Endometrium (tissue), 2 donors: ENCODE data around the gene TMPRSS2.

Source experiments
- FAIRE-seq: peaks from 2 replicates; lab custom pipeline; 2012; peaks lifted over from hg19 to GRCh38; lab: Jason Lieb, UNC
- donor health status: control.
- donor health status: control.

Gene TMPRSS2

GRCh38 chr21:41447356-41447755 lies 60.6 kb downstream of the TMPRSS2 start:
- FAIRE-seq: no peak

GRCh38 chr21:41446586-41446985 lies 61.4 kb downstream of the TMPRSS2 start:
- FAIRE-seq: no peak

- FAIRE-seq: no peak
These were observed 62.5 kb downstream of the TMPRSS2 start for GRCh38 chr21:41445465-41445862.

GRCh38 chr21:41444703-41445464 lies 63.1 kb downstream of the TMPRSS2 start:
- FAIRE-seq: no peak

- FAIRE-seq: no peak
These were observed 64.4 kb downstream of the TMPRSS2 start for GRCh38 chr21:41443562-41443961.

- FAIRE-seq: no peak
These were observed 65.3 kb downstream of the TMPRSS2 start for GRCh38 chr21:41442481-41443186.

GRCh38 chr21:41441546-41441945 lies 66.4 kb downstream of the TMPRSS2 start:
- no peak for FAIRE-seq

GRCh38 chr21:41439248-41439647 lies 68.7 kb downstream of the TMPRSS2 start:
- FAIRE-seq: no peak

GRCh38 chr21:41438425-41439113 lies 69.4 kb downstream of the TMPRSS2 start:
- FAIRE-seq: no peak

- no peak for FAIRE-seq
These were observed 70.2 kb downstream of the TMPRSS2 start for GRCh38 chr21:41437729-41438128.

- no peak for FAIRE-seq
These were observed 72.3 kb downstream of the TMPRSS2 start for GRCh38 chr21:41435706-41436105.

GRCh38 chr21:41433566-41433965 lies 74.4 kb downstream of the TMPRSS2 start:
- no peak for FAIRE-seq

- FAIRE-seq: no peak
These were observed 75.1 kb downstream of the TMPRSS2 start for GRCh38 chr21:41432562-41433460.

GRCh38 chr21:41431788-41432548 lies 76.0 kb downstream of the TMPRSS2 start:
- FAIRE-seq: no peak

GRCh38 chr21:41429925-41430491 lies 78.0 kb downstream of the TMPRSS2 start:
- no peak for FAIRE-seq

- FAIRE-seq: no peak
These were observed 78.7 kb downstream of the TMPRSS2 start for GRCh38 chr21:41429305-41429704.

GRCh38 chr21:41428847-41429246 lies 79.1 kb downstream of the TMPRSS2 start:
- FAIRE-seq: no peak

GRCh38 chr21:41428311-41428710 lies 79.6 kb downstream of the TMPRSS2 start:
- no peak for FAIRE-seq

- no peak for FAIRE-seq
These were observed 80.4 kb downstream of the TMPRSS2 start for GRCh38 chr21:41427556-41427955.

- no peak for FAIRE-seq
These were observed 81.1 kb downstream of the TMPRSS2 start for GRCh38 chr21:41426676-41427404.
